GM21381 (cell line): Measurements from ENCODE around the gene CRYBG3.

Source experiments
- ATAC-seq: cut with Tn5 transposase; IDR thresholded peaks from one replicate; pipeline ENCODE4 v1.9.1; 2021; ENCODE audit warnings: mild to moderate bottlenecking, moderate library complexity; ENCODE audit not compliant: unreplicated experiment

The CRYBG3 gene

DNA sequence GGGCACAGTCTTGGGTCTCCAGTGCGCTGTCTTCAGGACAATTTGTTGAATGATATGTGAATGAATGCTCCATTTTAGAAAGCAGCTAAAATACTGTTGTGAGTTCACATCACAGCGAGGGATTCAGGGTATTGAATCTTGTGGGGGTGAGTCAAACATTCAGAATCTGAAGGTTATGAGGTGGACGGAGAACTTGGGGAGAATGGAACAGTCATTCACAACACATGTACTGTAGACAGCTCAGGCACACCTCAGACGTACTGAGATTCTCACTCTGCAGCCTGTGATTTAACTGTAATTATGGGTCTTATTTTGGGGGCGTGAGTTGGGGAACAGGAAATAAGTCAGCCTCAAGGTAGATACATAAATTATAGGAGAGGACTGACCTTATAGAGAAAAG, 13.9 kb downstream of the CRYBG3 start:
- ATAC-seq, result no peak

DNA sequence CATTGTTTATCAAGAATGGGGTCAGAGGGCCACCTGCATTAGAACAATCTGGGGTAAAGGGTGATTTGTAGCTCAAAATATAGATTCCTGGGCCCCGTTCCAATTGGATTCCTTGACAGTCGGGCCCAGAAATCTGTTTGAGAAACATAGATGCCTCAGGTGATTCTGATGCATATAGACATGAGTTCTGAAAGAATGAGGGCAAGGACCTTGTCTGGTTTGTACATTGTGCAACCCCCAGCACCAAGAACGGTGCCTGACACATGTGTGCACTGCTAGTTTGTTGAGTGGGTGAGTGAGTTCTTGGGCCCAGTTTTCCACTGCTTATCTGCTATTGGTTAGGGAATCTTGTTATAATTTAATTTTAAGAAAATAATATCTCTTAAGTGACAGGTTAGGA, 16.6 kb downstream of the CRYBG3 start:
- ATAC-seq, result no peak

DNA sequence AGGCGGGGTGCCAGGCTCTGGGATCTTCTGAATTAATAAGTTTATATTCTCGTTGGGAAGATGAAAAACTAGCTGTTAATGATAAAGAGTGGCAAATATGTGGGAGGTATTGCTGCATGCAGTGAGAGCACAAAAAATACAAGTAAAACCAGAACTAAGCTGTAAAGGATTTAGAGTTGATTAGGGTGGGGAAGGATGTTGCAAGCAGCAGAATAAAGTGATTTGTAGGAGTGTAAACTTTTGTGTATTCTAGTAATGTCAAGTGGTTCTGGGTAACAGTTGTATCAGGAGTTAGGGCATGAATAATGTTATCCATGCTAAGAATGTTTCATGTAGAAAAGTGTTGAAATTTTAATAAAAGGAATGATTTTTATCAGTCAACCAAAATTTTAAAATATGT, 18.1 kb downstream of the CRYBG3 start:
- no peak for ATAC-seq

DNA sequence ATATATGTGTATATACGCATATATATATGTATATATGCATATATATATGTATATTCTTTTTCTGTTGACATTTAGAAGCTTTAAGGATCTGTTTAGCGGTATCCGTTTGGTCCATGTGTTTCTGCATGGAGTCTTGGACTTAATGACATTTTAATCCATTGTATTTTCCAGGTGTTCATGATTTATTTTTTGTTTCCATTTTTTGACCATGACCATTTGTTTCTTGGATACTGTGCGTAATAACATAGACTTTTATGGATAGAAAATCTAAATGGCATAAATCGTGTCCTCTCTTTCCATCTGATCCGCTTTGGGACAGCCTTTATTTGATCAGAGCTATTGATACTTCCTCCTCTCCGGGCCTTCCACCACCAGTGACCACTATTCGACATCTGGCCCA, 19.5 kb downstream of the CRYBG3 start:
- no peak for ATAC-seq

DNA sequence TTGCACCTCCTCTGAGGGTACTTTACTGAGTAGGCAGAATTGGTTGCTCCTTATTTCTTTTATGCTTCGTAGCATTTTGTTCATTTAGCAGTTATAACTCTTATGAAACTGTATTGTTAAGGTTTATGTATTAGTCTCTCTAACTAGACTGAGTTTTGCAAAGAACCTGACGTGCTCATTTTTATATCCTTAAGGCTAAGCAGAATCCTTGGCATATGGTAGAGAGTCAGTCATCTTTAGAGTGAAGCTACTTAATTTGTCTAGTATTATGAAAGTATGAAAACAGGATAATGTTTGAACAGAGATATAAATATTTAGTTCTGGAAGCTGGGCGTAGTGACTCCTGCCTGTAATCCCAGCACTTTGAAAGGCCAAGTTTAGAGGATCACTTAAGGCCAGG, 20.1 kb downstream of the CRYBG3 start:
- ATAC-seq, result no peak

DNA sequence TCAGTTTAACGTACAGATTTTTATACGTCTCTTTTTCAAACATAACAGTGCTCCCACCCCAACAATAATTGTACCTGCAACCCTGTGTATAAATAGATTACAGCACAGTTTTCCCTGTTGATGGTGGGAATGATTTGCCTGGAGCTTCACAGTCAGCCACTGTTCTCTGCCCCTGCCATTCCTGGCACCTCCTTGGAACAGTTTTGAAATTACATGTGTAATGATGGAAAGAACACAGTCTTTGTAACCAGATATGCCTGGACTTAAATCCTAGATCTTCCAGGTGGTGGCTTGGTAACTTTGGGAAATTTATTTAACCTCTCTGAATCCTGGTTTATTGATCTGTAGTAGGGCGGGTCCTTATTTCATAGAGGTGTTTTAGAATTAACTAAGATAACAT, 27.0 kb downstream of the CRYBG3 start:
- no peak for ATAC-seq

DNA sequence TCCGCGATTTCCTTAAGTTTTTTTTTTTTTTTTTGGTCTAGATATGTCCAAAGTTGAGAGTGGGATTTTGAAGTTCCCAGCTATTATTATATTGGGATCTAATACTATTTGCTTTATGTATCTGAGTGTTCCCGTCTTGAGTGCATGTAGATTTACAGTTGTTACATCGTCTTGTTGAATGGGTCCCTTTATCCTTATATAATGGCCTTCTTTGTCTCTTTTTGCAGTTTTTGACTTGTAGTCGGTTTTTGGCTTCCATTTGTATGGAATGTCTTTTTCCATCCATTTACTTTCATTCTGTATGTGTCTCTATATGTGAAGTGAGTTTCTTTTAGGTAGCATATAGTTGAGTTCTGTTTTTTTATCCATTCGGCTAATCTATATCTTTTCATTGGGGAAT, 35.6 kb downstream of the CRYBG3 start:
- no peak for ATAC-seq

DNA sequence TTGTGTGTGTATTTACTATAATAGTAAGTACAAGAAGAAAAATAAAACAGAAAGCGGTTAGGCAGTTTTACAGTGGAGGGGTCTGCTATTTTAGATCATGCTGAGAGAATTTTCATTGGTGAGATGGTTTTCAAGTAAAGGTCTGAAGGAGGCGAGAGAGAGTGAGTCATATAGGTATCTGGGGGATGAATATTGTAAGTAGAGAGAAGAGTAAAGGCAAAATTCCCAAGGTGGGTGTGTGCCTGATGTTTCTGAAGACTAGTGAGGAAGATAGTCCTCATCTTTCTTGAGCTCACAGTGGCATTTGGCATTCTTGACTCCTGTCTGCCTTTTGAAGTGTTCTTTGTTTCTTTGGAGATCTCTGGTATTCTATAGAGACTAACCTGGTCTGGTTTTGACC, 38.6 kb downstream of the CRYBG3 start:
- ATAC-seq, result no peak

DNA sequence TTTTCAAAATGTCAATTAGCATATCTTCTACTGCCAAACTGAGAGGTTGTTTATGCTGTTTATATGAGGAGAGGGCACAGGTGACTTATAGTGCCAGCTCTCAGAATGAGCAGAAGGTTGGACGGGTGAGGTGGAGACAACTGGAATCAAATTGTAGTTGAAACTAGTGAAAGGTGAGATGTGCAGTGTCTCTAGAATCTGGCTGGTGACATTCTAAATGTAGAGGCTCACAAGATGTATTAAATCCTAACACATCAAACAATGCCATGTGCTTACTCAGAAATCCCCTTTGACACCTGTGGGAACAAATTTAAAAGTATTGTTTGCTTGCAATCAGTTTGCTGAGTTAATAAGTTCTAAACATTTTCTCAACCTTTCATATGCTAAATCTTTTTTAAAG, 40.8 kb downstream of the CRYBG3 start:
- ATAC-seq, result no peak

DNA sequence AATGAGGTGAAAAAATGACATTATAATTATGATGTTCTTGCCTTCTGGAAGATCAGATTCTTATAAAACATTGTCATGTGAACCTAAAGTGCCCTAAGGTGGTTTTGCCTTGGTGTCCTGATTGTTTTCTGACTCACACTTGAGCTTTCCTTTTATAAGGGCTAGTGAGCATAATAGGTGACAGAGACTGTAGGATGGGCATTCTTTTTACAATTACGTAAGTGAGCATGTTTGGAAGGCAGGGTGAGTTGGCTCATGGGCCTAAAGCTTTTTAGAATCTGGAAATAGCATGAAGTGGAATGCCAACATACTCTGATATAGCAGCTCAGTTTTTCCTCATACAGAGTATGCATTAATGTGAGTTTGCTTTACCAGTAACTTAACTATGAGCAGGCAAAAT, 41.2 kb downstream of the CRYBG3 start:
- ATAC-seq, result no peak

DNA sequence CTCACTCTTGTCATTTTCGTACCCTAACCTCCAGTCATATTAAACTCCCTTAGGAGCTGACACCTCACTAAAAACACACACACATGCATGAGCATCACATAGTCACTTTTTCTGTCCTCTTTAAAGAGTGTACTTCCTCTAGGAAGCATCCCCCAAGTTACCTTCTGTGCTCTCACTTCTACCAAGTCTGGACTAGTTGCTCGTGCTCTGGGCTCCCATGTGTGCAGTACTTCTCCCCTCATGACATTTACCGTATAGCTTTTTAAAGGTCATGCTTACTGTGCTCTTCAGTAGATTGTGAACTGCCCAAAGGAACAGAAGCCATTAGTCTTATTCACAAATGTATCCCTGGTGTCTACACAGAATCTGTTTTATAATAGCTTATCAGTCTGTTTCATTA, 42.0 kb downstream of the CRYBG3 start:
- ATAC-seq, result no peak

DNA sequence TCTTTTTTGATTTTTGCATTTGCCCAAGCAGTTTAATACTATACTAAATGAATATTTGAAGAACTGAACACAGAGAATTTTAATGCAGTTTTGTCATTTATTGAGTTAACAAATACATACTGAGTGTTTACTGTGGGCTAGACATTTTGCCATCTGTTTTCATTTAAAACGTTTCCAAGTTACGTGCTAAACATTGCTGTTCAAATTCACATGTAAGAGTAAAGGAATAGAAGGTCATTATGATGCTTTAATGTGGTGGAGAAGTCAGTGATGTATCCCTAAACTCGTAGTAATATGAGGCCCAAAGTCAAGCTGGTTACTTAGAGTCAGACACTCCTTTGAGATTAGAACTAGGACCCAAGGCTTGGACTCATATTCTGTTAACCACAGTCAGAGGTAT, 49.4 kb downstream of the CRYBG3 start:
- ATAC-seq, result no peak

DNA sequence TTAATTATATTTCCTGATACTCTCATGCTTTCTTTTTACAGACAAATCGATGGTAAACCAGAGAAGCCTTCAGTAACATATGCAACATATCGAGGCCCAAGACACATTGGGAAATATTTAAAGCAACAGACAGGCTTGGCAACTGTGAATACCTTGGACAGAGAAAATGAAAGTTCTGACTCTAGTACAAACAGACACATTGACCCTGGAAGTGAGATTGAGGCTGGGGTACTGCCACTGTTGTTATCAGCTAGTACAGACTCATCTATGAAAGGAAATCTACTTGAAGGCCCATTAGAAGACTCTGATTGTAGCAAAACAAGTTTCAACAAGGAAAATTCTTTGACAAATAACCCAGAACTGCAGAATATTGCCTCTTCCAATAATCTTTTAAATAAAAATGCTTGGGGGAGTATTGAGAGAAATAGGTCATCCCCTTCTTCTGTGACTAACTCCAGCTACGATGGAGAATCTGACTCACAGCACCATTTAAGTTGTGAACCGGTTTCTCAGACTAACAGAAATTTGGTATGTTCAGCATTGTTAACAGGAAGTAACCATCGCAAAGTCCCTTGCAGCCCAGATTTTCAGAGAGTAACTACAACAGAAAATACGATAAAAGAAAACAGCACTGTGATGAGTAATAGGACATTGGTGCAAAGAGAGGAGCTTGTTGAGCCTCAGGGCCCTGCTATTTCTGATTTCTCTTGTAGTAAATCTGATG, 50.2 kb downstream of the CRYBG3 start:
- ATAC-seq, result no peak

DNA sequence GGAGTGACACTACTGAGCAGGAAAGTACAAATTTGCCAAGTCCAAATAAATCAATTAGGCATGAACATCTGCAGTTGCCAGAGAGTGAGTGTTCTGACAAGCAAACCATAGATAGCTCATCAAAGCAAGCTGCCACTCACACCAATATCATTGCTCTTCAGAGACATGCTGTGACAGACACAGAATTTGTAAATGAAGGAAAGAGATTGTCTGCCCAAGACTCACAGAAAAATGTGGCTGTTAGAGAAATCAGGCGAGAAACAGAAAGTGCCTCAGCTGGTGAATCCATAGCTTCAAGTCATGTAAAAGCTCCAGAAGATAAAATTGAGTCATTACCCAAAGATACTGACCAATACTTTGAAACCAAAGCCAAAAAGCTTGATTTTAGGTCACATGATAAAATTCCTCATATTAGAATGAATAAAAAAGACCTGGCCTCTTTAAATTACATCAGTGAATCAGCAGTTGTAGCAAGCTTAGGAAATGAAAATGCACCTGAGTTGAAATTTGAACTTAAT, 50.8 kb downstream of the CRYBG3 start:
- ATAC-seq, result no peak

DNA sequence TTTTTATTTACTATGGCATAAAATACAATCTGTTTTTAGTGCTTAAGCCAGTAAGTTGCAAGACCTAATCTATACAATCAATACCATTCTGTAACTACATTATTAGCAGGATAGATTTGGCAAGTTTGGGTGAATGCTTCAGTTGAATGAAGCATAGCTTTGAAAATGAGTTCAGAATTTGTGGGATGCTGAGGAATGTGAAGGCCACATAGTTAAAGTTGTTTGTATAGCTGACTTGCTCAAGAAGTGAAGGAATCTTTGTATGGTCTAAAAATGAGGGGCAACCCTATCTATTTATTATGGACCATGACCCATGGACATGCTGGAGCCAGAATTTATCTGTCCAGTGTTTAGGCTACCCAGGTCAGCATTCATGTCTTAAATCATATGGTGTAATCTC, 58.5 kb downstream of the CRYBG3 start:
- ATAC-seq, result no peak

DNA sequence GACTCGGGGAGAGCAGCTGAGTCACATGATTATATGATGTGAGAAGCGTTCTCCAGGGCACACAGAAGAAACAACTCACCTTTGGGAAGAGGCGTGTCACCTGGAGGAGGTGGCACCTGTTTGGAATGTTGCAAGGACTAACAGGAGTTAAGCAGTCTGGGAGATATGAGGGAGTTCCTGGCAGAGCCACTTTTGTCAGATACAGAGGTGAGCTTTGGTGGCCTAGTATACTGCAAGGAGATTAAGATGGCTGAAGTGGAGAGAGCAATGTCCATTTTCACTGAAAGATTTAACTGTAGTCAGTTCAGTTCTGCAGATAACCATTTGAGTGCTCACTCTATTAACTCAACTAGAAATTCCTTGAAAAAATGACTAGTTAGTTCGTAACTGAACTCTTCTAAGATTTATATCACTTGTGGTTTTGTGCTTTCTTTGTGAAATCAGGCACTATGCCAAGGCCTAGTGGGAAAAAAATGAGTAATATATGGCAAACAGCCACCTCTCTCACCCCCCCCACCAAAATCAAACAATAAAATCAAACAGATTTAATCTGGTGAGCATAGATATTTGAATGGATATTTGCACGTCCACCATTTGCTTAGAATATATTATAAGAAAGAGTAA, 61.3 kb downstream of the CRYBG3 start:
- ATAC-seq, result no peak

DNA sequence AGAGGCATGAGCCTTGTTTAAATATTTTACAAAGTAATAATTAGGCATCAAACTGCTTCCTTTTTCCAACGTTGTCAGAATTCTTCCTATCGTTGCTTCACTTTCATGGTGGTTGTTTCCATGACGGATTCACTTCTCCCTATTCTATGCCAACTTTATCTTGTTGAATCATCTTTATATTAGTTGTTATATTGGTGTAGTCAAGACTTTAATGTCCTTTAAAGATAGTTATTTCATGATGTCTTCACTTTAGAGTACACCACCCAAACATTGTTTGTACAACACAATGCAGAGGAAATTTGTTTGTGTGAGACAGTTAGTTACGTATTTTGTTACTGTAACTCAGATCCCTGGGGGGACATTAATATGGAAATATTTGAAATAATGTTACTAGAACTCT, 61.9 kb downstream of the CRYBG3 start:
- ATAC-seq, result no peak

DNA sequence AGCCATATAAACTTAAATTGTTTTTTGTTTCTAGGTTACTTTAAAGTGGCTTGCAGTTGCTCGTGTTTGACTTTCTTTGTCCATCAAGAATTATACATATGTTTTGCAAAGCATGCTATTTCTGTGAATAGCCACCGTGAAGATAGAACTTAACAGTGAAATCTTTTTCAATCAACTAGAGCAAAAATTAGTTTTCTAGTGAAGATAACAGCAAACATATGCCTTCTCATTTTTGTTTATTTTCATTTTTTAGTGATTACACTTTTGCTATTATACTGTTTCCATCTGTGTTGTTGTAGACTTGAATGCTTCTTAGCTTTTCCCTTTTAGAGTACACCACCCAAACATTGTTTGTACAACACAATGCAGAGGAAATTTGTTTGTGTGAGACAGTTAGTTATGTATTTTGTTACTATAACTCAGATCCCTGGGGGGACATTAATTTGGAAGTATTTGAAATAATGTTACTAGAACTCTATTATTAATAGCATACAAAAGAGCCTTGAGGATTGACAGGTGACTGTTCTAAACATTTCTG, 62.8 kb downstream of the CRYBG3 start:
- ATAC-seq, result no peak

DNA sequence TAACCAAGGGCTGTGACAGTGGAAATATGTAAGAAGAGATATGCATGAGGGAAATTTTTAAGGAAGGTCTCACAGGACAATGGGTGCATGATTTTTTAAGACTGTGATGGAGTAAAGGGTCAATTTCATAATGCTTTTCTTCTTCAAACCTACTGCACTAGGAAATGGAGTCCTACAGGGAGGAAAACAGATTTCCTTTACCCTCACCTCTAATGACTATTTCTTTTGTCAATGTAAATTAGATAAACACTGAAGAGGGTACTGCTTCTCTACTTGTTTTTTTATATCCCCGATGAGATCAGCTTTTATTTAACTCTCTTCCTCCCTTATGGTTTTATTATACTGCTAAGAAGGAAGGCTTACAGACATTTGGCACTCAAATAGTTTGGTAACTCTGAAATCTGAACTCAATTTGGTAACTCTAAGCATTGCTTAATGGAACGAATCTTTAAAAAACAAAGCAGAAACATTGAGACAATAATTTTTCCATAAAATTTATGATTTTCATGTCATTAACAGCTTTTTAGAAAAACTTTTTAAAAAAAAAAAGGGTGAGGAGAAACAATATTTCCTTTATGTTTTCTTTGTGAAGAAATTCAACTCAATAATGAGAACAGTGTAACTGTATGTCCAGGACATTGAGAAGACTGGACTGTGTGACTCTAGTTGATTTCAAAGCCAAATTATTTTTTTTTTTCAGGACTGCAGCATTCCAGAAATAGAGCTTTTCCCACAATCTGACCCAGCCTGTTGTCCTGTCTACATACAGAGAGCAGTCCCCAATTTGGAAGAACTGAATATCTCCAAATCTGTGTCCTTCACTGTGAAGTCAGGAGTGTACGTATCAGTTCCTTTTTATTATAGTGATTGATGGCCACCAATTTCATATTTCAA, 64.4 kb downstream of the CRYBG3 start:
- ATAC-seq, result no peak

DNA sequence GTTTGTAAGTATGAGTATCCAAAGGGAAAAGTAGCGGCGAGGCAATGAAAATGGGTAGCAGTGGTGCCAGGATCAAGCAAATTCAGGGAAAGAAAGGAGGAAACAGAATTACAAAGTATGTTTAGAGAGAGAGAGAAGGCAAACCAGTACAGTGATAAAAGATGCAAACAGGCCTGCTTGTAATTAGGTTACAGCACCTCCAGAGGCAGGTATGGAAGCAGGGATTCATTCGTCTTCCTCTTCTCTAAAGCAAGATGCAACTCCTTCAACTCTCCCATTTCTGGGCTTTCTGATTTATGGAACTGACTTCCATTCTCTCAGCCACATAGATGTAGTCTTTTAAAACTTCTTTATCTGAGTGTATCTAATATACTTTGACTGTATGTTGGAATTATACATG, 68.0 kb downstream of the CRYBG3 start:
- ATAC-seq, result no peak

DNA sequence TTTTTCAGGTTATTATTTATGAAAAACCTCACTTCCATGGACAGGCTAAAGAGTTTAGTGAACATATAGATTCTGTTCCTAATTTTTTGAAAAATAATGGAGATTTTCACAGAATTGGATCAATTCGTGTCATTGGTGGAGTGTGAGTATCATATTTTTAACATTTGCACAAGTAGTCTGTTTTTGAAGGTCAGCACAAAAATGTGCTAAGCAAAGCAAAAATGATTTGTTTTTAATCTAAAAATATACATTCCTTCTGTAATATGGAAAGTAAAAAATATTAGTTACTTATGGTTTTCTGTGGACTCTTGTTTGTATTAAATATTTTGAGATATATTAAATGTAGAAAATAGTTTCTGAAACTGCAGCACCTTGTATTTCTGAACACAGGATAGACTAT, 71.0 kb downstream of the CRYBG3 start:
- ATAC-seq, result no peak
